NCI-H526 treated with DMSO at 0.1 percent for 48 hours (cell line): Measurements from ENCODE around the gene MAML3.

Source experiments
- DNase-seq: peaks from one replicate; lab custom pipeline; 2025; lab: John Stamatoyannopoulos, UW

MAML3 gene

DNA sequence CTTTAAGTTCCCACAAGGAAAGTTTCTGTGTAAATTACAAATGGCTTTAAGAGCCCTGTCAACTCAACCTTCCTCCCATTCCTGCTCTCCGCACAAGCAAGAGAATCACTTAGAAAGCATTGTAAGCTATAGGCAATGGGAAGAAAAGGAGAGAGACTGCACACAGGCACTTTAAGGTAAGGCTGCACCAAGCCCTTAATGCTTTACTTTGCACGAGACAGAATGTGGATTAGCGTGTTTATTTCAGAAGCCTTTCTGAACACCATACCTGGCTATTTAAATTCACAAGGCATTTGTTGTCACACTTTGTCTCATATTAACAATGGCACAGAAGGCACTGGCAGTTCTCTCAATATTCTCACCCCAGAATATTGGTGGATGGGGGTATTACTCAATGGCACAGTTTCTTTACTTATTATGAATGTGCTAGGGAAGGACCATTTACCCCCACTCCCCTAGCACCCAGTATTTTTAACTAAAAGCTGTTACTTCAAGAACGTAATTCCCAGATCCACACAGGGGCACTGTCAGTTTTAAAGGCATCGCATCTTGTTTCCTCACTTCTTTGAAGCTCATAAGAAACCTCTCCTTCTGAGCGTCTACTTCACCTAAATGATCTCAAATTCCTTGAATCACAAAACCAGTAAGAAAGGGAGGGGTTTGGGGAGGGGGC lies 150.0 kb downstream of the MAML3 start:
- peak; percentile 56 for DNase-seq

DNA sequence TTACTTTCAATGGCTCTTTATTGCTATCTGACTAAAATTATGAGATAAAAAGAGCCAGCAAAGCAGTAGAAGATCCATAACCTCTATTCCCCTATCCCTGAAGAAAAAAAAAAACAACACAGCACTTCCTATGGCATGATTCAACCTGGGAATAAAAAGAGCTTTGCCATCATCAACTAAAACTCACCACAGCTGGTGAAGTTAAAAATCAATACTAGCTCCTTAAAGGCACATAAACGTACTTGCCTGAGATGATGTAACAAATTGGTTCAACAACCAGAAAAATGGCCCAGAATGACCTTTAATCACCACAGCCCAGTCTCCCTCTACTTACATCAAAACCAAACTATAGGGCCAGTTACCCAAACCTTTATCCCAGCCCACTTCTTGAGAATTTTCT lies 153.8 kb downstream of the MAML3 start:
- no peak for DNase-seq

DNA sequence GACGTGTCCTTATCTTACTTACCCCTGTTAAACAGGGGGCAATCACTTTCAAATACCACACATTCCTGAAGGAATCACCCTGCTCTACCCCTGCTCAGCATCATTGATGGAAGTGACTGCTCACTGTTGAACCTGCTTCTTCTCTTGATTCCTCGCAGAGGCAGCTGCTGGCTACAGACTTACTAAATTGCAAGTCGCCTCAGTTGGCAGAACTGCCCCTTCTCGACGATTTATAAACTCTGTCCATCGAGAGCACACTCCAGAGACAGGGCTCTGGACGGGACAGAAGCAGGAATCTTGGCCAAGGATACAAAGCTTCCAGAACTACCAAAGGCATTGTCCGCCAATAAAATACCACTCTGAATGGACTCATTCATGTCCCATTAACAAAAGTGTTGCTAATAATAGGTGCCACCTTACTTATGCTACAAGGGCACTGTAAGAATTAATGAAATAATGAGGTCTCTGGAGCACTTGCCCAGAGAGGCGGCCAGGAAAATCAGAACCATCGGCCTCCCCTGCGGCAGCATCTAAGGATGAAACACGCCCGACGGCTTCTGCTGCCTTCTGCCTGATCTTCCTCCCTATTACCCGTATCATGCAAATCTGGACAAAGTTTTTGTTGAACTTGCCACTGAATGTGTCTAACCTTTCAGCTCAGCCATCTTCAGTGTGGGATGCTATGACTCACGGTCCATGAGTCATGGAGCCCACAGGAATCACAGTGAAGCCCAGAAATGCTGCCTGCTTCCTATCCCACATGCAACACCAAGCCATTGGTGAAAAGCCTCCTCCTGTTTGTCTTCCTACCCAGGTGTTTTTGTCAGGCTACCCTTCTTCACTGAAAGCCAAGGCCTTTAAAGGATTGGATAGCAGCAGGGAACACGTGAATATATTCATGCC lies 164.9 kb downstream of the MAML3 start:
- no peak for DNase-seq

DNA sequence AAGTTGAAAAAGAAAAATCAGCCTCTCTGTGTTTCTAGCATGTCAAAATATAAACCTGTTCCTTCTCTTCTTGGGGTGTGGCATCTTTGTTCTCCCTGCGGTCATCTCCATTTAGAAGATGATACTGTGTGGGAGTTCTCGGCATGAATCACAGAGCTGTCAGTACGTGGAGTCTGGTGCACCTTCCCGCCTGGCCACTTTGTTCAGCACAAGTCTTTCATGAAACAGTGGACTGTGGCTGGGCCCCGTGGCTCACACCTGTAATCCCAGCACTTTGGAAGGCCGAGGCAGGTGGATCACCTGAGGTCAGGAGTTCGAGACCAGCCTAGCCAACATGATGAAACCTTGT lies 166.5 kb downstream of the MAML3 start:
- DNase-seq, result no peak

DNA sequence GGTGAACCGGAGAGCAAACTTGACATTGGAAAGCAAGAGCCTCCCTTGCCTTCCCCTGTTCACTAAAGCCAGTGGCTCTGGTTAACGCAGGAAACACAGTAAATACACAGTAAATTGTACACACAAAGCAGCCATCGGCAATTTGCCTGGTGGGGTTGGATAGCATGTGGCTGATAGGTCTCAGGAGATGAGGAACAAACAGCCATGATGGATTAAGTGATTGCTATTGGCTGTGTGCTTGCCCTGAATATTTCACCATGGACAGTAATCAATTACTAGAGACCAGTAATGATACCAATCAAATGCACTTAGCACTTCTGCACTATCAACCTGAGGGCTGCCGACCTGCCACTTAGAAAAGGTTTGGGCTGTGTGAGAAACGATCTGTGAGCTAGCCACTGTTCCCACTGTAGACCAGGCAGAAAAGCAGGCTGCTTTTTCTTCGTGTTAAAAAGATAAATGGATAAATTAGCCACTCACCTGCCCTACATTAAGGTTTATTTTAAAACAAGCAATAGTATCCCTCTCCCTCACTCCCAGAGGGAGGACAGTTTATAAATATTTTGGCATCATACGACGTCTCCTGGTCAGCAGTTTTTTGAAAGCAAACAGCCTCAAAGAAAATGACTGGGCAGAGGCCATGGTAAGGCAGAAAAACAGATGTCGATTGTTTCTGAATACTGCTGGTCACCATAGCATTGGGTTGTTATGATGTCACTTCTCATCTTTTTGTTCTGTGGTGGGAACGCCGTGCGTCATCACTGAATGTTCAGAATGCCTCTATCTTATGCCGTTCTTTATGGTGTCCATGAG lies 167.1 kb downstream of the MAML3 start:
- no peak for DNase-seq

DNA sequence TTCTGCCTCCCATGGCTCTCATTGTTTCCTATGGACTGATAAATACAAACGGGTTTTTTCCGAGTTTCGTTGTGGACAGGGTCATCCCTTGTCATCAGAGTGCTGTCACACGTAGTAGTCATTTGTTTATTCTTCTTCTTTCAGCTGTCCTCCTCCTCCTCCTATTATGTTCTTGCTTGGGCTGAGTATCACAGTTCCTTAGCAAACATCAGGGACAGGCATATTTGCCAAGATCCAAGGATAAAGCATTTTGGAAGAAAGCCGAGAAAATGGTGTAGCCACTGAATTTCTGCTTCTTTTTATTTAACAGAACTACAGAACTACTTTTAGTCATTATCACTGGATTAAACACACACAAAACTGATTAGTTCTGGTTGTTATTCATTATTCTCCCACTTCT lies 167.9 kb downstream of the MAML3 start:
- DNase-seq, result no peak

DNA sequence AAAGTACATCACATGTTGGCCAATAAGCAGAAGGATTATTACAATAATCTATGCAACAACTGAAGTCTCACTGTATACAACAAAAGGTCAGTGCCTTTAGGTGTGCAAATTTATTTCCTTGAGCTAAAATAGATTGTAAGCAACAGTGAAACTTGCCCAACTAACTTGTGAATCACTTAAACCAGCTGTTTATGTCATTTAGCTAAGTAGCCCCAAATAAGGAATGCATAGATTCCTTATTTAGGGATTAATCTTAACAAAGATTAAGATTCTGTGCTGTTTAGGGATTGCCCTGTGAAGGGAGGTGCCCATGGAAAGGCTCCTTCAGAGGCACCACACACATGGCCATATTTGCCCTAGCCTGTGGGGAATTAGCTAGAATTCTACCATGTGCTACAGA lies 168.6 kb downstream of the MAML3 start:
- DNase-seq, result no peak

DNA sequence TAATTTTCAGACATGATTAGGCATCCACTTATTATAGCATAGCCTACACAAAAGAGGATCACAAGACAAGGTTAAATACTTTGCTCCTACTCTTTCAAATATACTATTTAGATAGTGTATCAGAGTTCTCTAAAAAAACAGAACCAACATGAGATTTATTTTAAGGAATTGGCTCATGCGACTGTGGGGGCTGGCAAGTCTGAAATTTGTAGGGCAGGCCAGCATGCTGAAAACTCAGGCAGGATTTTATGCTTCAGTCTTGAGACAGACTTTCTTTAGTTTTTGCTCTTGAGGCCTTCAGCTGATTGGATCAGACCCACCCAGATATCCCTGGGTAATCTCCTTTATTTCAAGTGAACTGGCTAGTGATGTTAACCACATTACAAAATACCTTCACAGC lies 169.5 kb downstream of the MAML3 start:
- DNase-seq, result no peak

DNA sequence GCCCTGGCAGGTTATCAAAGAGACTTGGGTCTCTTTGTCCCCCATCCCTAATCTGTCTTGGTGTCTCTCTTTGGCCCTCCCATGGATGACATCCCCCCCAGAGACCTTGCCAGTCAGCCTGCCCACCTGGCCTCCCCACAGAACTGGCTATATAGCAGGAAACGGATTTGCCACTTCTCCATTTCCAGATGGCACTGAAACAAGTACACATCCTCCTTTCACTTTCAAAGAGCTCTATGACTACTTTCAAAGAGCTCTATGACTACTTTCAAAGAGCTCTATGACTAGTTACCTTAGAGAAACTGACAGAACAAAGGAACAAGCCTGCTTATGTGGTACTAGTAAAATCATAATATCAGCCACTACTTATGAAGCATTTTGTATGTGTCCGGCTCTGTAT lies 175.3 kb downstream of the MAML3 start:
- DNase-seq, result no peak

DNA sequence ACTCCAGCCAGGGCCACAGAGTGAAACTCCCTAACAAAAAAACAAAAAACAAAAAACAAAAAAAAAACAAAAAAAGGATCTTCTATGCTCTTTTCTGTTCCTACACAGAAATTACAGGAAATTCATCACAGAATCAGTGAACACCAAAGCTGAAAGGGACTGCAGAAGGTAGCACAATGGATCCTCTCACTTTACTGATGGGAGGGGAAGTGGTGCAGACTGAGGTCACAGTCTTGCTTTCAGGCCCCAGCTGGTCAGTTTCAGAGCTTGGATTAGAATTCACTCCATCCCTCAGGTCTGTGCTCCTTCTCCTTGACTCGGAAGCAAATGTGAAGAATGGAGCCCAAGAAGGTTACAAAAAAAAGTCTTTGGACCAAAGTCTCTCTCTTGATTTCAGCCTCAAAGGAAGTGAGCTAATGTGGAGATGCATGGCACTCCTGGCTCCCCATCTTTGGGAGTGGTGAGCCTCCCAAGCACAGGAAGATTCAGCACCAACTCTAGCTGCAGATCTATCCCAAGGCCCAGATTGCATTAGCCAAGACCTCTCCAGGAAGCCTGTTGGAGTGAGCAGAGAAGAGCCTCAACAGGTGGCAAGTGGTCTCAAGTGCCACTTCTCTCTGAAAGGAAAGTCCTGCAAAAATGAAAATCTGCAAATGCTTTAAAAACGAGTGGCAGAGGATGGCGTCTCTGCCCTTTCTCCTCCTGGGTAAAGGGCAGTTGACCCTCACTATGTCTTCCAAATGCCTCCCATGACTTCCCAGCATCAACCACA lies 176.0 kb downstream of the MAML3 start:
- no peak for DNase-seq

DNA sequence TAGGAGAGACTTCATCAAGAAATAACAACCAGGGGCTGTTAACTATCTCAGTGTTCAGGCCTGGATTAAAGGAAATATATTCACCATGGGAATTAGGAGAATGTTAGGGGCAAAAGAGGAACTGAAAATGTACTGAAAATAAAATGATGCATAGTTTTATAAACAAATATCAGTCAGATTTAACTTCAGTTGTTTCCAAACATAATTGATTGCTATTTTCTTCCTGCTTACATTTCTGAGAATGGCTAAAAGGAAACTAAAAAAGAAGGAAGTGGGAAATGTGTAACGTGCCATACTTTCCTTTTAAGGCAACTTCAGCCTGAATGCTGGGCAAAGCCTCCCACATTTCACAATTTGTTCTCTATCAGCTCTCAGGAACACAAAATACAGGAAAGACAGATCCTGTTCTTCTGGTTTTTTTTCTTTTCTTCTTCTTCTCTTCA lies 178.1 kb downstream of the MAML3 start:
- no peak for DNase-seq

DNA sequence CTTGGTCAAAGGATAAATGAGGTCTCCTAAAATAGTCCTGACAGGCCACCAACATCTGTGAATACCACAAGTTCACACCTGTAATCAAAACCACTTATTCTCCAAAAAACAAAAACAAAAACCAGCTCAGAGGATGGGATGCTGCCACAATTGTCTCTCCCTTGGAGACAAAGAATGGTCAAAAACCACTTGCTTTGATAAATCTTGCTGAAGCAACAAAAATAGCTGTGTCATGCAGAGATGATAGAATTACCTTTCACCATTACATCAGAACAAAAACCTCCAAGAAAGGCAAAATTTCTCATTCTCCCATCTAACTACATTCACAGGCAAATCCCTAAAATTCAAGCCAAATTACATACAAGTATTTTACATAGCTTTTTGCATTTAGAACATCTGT lies 180.4 kb downstream of the MAML3 start:
- no peak for DNase-seq

DNA sequence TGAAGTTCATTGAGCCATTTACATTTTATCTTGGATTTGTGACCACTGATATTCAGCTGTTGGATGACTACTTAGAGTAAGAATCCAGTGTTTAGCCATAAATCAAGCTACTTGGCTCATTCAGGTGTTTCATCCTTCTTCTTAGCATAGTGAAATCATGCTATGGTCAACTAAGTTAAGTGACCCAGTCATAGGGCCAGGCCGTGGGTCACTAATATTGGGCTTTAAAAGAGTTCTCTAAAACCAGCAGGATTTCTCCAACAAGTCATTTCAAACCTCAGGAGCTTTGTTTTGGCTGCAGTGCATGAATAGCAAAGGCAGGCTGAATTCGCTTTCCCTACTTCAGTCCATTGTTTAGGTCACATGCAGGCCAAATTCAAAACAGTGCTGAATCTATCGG lies 181.0 kb downstream of the MAML3 start:
- no peak for DNase-seq

DNA sequence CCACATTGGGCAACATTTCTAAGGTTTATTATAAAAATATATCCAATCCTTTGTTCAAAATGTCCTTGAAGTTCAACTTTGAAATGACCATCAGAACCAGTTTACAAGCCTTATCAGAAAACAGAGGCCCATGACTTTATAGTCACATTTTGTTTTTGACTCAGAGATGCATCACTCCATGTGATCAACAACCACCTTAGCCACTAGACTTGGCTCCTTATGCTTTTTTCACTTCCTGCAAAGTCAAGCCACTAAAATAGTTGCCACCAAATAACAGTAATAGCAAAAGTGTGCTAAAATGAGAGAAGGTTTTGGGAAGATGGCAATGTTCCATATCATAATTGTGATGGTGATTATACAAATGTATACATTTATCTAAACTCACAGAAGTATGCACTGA lies 181.7 kb downstream of the MAML3 start:
- no peak for DNase-seq

DNA sequence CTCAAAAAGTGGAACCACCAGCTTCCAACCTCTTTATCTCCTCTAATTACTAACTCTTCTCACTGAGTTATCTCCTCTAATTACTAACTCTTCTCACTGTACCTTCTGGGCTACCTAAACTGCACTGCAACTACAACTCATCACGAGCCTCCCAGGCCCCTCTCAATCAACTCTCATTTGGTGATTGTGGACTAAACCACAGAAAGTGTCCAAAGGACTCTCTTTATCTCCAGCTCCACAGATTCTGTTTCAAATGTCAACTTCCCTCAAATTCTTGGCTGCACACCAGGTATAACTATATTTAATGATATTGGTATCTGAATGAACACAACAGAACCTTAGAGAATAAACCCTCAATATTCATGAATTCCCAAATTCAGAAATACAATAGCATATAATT lies 182.9 kb downstream of the MAML3 start:
- no peak for DNase-seq

DNA sequence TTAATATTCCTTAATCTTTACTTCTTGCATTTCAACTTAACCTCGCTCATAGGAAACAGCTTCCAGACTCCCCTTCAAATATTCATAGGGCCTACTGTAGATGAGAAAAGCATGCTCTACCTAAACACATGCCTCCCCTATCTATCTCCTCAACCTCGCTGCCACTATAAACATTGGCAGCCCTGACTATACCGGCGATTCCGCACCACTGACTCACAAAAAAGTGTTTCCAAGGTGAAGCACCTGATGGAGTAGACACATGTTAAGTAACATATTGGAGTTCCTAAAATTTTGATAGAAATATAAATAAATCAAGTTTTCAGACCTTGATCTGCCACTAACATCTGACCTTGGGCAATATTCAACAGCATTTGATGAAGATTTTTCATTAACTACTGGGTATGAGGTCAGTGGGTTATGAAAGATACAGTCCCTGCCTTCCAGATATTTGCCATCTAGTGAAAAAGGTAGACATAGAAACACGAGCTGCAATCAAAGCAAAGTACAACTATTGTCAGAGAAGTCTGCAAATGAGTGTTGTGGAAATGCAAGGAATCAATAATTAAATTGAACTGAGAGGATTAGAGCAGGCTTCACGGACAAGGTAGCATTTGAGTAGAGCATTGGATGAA lies 184.2 kb downstream of the MAML3 start:
- DNase-seq, result no peak

DNA sequence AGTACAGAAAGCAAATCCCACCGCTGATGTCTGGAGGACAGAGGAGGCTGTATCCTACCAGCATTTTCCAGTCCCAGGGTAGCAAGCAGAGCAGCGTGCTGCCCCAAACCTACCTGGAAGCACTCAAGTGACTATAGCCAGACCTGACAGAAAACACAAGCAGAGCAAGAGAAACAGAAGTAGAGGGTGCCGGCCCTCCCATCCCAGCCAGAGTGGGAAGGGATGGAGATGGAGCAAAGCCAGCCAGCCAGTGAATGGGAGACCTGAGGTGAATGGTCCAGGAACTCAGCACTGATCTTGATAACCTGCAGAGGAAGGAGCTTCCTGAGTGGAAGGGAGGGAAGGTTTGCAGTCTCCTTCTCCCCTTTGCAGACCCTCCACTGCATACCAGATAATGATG lies 185.2 kb downstream of the MAML3 start:
- DNase-seq, result no peak

DNA sequence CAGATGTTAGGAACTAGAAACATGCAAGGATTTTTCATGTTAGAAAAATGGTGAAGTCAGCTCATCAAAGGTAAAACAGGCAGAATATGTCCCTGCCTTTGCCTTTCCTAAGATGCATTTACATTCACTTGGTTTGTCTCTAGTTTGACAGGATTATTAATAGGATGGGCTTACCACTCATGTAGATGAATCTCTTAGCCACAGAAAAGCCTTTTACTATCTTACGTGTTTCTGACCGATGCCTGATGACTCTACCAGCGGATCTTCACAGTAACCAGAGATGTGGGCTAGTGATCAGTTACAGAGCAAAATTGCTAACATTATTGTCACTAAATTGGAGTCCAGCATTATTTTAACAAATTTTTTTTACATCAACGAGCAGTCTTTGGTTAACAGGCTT lies 187.6 kb downstream of the MAML3 start:
- no peak for DNase-seq

DNA sequence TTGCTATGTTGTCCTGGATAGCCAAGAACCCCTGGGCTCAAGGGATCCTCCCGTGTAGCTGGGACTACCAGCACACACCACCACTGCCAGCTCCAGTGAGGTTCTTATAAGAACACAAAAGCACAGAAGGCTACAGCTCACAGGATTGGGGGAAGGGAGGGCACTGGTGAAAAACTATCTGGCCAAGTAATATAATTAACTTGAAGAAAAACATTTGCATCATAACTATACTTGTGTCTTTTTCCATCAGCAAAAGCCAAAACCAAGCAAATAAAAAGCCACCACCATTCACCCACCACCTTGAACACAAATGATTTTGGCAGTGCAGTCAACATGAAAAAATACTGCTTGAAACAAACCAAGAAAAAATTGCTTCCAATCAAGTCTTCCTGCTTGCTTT lies 188.2 kb downstream of the MAML3 start:
- DNase-seq, result no peak

DNA sequence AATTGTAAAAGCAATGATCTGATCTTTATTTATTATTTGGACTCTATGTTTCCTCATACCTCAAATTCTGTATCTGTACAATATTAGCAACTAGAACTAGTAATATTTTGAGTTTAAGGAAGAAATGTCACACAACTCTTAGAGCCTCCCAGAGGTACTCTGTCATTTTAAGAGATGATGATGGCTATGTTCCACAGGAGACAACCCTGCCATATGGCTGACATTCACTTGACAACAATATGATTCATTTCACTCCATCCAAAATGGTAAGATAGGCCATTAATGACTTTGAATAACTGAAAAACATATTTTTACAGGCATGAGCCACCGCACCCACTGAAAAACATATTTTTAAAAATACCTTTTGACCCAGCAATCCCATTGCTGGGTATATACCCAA lies 190.3 kb downstream of the MAML3 start:
- DNase-seq, result no peak

DNA sequence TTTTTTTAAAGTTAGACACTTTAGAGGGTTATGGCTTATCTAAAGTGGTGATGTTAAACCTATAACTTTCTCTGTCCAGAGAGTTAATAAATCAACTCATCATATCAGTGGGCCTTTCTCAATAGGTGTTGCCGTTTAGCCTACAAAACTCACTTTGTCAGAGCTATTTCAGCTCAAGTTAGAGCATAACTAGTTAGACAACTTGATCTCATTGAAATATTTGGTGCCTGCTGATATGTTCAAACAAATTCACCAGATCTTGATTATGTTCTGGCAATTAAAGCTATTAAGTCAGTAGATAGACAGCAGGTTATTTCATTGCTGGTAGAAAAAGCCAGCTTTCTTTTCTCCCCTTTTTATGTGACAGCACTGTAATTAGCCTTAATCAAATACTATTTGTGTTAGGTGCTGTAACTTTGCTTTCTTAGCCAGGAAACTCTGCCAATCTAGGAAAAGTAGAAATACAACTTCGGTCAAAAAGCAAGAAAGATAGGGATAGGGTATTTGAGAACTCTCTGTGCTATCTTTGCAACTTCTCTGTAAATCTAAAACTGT lies 191.8 kb downstream of the MAML3 start:
- no peak for DNase-seq
